Body of pancreas (tissue), 4 donors: ENCODE results near the gene CDC27.

Experiments used
- POLR2A ChIP-seq, 3 donors: fragments of 450-650 bp; IDR thresholded peaks; one replicate each; pipeline ENCODE4 v1.6.1; 2016; ENCODE audit warnings: antibody characterized with exemption in 3 of 3, mild to moderate bottlenecking in 2 of 3
- TF ChIP-seq, protein P1 (sequence below), 7 experiments: fragments of 450-650 bp in 4 of 7; fragments of 200-600 bp in 3 of 7; sonication (generic) in 3 of 7; IDR thresholded peaks; one replicate each; pipeline ENCODE4 v1.5.1; 2016 to 2019; ENCODE audit warnings: antibody characterized with exemption in 7 of 7

DNA sequence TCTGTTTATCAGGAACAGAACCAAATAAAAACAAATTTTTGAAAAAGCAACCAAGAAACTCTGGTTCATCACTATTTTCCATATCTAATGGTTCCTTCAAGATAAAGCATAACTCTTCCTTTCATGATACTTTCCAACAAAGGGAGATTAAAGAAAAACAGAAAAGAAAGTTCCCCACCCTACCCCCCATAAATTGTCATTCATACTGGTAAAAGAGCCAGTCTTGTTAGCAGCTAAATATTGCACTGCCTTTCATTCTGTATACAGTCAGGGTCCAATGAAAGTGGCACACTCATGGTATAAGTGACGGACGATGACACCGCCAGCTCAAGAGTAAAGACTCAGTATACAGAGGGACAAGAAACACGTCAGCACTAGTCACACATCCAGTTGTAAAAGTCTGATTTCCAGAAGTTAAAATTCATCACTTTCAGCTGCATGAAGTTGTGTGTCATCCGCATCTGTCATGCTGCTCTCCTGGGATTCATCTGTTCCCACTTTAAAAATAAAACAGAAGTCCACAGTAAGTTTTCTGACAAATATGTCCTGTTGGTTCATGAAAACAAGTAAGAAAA, 68.5 kb downstream of the CDC27 start:
- TF ChIP-seq, protein P1, sequence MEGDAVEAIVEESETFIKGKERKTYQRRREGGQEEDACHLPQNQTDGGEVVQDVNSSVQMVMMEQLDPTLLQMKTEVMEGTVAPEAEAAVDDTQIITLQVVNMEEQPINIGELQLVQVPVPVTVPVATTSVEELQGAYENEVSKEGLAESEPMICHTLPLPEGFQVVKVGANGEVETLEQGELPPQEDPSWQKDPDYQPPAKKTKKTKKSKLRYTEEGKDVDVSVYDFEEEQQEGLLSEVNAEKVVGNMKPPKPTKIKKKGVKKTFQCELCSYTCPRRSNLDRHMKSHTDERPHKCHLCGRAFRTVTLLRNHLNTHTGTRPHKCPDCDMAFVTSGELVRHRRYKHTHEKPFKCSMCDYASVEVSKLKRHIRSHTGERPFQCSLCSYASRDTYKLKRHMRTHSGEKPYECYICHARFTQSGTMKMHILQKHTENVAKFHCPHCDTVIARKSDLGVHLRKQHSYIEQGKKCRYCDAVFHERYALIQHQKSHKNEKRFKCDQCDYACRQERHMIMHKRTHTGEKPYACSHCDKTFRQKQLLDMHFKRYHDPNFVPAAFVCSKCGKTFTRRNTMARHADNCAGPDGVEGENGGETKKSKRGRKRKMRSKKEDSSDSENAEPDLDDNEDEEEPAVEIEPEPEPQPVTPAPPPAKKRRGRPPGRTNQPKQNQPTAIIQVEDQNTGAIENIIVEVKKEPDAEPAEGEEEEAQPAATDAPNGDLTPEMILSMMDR (IDR thresholded peaks at IDR 0.05) = no peak
- TF ChIP-seq POLR2A (IDR thresholded peaks at IDR 0.05) = no peak
